H1 (cell line): ENCODE results near the gene UCKL1.

ENCODE experiments used
- CEBPB ChIP-seq: IDR thresholded peaks from 2 replicates; pipeline ENCODE4 v1.6.1; 2012; ENCODE audit warnings: low read depth, low read length
- CHD2 ChIP-seq: IDR thresholded peaks from 2 replicates; pipeline ENCODE4 v1.6.1; 2012; ENCODE audit warnings: low read length, improper control_type of control experiment
- EP300 ChIP-seq, 2 experiments: IDR thresholded peaks; 1 replicate in 1 of 2; 2 replicates in 1 of 2; pipeline ENCODE4 v1.6.1; 2011 to 2012; ENCODE audit warnings: low read depth in 2 of 2, low read length in 2 of 2, mild to moderate bottlenecking in 2 of 2, borderline replicate concordance in 1 of 2, inconsistent platforms in 1 of 2, moderate library complexity in 1 of 2
- HDAC2 ChIP-seq, 2 experiments: fragments of 300-600 bp in 1 of 2; sonication (generic) in 1 of 2; IDR thresholded peaks; 2 replicates each; pipeline ENCODE4 v1.6.1; 2011 to 2012; ENCODE audit warnings: low read depth in 2 of 2, low read length in 2 of 2, mild to moderate bottlenecking in 2 of 2, moderate library complexity in 2 of 2, borderline replicate concordance in 1 of 2, inconsistent platforms in 1 of 2
- MAFK ChIP-seq: IDR thresholded peaks from 2 replicates; pipeline ENCODE4 v1.6.1; 2012; ENCODE audit warnings: low read depth, mild to moderate bottlenecking, improper control_type of control experiment, low read length
- POLR2A ChIP-seq, 2 experiments: IDR thresholded peaks; 1 replicate in 1 of 2; 2 replicates in 1 of 2; pipeline ENCODE4 v1.6.1; 2011; ENCODE audit warnings: low read depth in 2 of 2, low read length in 2 of 2, mild to moderate bottlenecking in 2 of 2; ENCODE audit errors: control extremely low read depth in 1 of 2
- POLR2AphosphoS5 ChIP-seq: IDR thresholded peaks from 2 replicates; pipeline ENCODE4 v1.6.1; 2011; ENCODE audit warnings: low read depth, low read length
- SIN3A ChIP-seq, 2 experiments: IDR thresholded peaks in 1 of 2; conservative IDR thresholded peaks in 1 of 2; 2 replicates each; pipeline ENCODE4 v1.6.1; 2011 to 2012; ENCODE audit warnings: low read length in 2 of 2, improper control_type of control experiment in 1 of 2, low read depth in 1 of 2, mild to moderate bottlenecking in 1 of 2
- TCF12 ChIP-seq: IDR thresholded peaks from 2 replicates; pipeline ENCODE4 v1.6.1; 2011; ENCODE audit warnings: low read depth, mild to moderate bottlenecking, low read length
- YY1 ChIP-seq: IDR thresholded peaks from 2 replicates; pipeline ENCODE4 v1.6.1; 2011; ENCODE audit warnings: low read depth, mild to moderate bottlenecking, low read length
- TF ChIP-seq, protein P1 (sequence below): IDR thresholded peaks from 2 replicates; pipeline ENCODE4 v1.6.1; 2012; ENCODE audit warnings: inconsistent platforms
- TF ChIP-seq, protein P2 (sequence below): IDR thresholded peaks from 2 replicates; pipeline ENCODE4 v1.6.1; 2011; ENCODE audit warnings: low read length, improper control_type of control experiment
- TF ChIP-seq, protein P3 (sequence below), 3 experiments: IDR thresholded peaks; 1 replicate in 2 of 3; 2 replicates in 1 of 3; pipeline versions ENCODE4 v1.5.1 to v1.6.1; 2011; ENCODE audit warnings: low read length in 3 of 3, mild to moderate bottlenecking in 3 of 3, inconsistent platforms in 2 of 3, low read depth in 1 of 3, moderate library complexity in 1 of 3; ENCODE audit not compliant: insufficient read depth in 1 of 3; ENCODE audit errors: control extremely low read depth in 1 of 3

DNA sequence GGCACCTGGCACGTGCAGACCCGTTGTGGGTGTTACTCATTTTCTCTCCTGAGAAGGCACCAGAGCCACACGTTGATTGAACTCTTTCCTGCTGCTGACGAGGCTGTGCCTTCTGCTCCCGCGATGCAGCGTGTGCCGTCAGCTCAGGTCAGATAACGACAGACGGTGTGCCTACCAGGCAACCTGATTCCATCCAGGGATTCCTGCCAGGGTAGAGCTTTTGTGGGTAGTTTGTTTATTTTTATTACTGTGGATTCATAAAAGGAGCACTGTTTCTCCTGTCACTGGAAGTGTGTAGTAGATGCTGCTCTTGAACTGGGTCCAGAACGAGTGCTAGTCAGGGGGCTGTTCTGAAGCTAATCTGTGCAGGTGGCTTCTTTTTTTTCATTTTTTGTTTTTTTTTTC lies 45.4 kb upstream of the UCKL1 start:
- TF ChIP-seq, protein P1, sequence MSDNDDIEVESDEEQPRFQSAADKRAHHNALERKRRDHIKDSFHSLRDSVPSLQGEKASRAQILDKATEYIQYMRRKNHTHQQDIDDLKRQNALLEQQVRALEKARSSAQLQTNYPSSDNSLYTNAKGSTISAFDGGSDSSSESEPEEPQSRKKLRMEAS = no peak
- TF ChIP-seq, protein P2, sequence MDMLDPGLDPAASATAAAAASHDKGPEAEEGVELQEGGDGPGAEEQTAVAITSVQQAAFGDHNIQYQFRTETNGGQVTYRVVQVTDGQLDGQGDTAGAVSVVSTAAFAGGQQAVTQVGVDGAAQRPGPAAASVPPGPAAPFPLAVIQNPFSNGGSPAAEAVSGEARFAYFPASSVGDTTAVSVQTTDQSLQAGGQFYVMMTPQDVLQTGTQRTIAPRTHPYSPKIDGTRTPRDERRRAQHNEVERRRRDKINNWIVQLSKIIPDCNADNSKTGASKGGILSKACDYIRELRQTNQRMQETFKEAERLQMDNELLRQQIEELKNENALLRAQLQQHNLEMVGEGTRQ = no peak
- TF ChIP-seq SIN3A (conservative IDR thresholded peaks at IDR 0.05 in 1 of 2, IDR thresholded peaks at IDR 0.05 in 1 of 2; ENCODE audit: low read depth in 1 of 2, low read length in 2 of 2) = no peak
- TF ChIP-seq YY1 = no peak
- TF ChIP-seq HDAC2 (IDR thresholded peaks at IDR 0.05; ENCODE audit: borderline replicate concordance in 1 of 2, low read depth in 2 of 2, low read length in 2 of 2) = no peak
- no peak for TF ChIP-seq POLR2A (IDR thresholded peaks at IDR 0.05; ENCODE audit: control extremely low read depth in 1 of 2, low read depth in 2 of 2, low read length in 2 of 2)
- TF ChIP-seq EP300 (IDR thresholded peaks at IDR 0.05; ENCODE audit: borderline replicate concordance in 1 of 2, low read depth in 2 of 2, low read length in 2 of 2) = no peak
- TF ChIP-seq MAFK = no peak
- TF ChIP-seq, protein P3, sequence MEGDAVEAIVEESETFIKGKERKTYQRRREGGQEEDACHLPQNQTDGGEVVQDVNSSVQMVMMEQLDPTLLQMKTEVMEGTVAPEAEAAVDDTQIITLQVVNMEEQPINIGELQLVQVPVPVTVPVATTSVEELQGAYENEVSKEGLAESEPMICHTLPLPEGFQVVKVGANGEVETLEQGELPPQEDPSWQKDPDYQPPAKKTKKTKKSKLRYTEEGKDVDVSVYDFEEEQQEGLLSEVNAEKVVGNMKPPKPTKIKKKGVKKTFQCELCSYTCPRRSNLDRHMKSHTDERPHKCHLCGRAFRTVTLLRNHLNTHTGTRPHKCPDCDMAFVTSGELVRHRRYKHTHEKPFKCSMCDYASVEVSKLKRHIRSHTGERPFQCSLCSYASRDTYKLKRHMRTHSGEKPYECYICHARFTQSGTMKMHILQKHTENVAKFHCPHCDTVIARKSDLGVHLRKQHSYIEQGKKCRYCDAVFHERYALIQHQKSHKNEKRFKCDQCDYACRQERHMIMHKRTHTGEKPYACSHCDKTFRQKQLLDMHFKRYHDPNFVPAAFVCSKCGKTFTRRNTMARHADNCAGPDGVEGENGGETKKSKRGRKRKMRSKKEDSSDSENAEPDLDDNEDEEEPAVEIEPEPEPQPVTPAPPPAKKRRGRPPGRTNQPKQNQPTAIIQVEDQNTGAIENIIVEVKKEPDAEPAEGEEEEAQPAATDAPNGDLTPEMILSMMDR (IDR thresholded peaks at IDR 0.05; ENCODE audit: control extremely low read depth in 1 of 3, insufficient read depth in 1 of 3, low read depth in 1 of 3, low read length in 3 of 3) = no peak
- no peak for TF ChIP-seq CEBPB
- no peak for TF ChIP-seq POLR2AphosphoS5
- no peak for TF ChIP-seq CHD2
- no peak for TF ChIP-seq TCF12
